ENCODE results near the gene LGI2.
"Not testable (repeated sequence)": the region's sequence is repeated elsewhere in the genome, so short reads cannot be mapped to it uniquely, and the experiment has no call there.

Gene LGI2

DNA sequence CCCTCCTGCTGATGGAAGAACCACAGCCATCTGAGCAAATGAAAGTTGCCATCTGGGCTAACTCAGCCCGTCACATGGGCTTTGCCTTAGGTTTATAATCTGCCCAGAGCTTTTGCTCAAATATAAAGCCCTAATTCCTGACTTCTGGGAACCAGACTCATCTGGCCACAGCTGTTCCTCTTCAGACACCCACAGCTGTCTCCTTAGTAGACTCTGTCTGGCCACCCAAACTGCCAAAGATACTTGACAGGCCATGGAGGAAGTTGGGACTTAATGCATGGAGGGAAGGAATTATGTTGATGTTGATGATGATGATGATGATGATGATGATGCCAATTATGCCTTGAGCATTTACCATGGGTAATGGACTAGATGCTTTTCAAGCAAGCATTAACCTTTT lies 8.0 kb downstream of the LGI2 start:
- Histone ChIP-seq H3K27me3 (replicated peaks; ENCODE audit: control insufficient read depth, insufficient read depth, low read length) (no peaks in the 10 kb centered on the region; the same call in none of the 2 replicates), H3K36me3 (ENCODE audit: control insufficient read depth, insufficient read depth, low read length) (no peaks in the 10 kb centered on the region), H3K4me3 (replicated peaks; ENCODE audit: low read depth, low read length) (no peak overlapping the region)
- no peak for TF ChIP-seq CTCF (IDR thresholded peaks at IDR 0.05; ENCODE audit: insufficient read depth, low read length, poor library complexity, severe bottlenecking)
- DNase-seq (ENCODE audit: extremely low read depth, insufficient read length): no peak

DNA sequence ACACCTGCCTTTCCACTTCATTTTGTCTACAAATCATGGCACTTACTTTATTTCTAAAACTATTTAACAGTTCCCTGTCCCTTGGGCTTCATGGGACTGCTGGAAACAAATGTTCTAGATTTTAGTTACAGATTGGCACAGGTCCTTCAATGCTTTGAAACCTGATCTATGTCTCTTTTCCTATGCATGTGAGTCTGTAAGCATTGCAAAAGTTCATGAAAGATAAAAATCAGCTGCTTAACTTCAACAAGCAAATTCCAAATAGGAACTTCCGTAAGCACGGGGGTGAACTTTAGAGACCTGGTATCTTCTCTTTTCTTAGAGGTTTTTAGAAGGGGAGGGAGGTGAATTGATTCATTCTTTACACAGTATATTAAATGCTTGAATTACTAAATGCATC lies 9.5 kb downstream of the LGI2 start:
- H3K4me3 ChIP-seq (replicated peaks; ENCODE audit: low read depth, low read length): no peak overlapping the region
- no peak for DNase-seq (ENCODE audit: extremely low read depth, insufficient read length)
- H3K27me3 ChIP-seq (replicated peaks; ENCODE audit: control insufficient read depth, insufficient read depth, low read length): no peaks in the 10 kb centered on the region; the same call in 1 of the 2 replicates
- TF ChIP-seq CTCF (IDR thresholded peaks at IDR 0.05; ENCODE audit: insufficient read depth, low read length, poor library complexity, severe bottlenecking): no peak
- no peaks in the 10 kb centered on the region for H3K36me3 ChIP-seq (ENCODE audit: control insufficient read depth, insufficient read depth, low read length)

- Histone ChIP-seq H3K36me3 (ENCODE audit: control insufficient read depth, insufficient read depth, low read length) (no peaks in the 10 kb centered on the region), H3K27me3 (replicated peaks; ENCODE audit: control insufficient read depth, insufficient read depth, low read length) (no peaks in the 10 kb centered on the region; the same call in 1 of the 2 replicates), H3K4me3 (replicated peaks; ENCODE audit: low read depth, low read length) (no peak overlapping the region)
- DNase-seq (ENCODE audit: extremely low read depth, insufficient read length): no peak
- no peak for TF ChIP-seq CTCF (IDR thresholded peaks at IDR 0.05; ENCODE audit: insufficient read depth, low read length, poor library complexity, severe bottlenecking)
Observed at GRCh38 chr4:25020236-25020635, 10.5 kb downstream of the LGI2 start.

DNA sequence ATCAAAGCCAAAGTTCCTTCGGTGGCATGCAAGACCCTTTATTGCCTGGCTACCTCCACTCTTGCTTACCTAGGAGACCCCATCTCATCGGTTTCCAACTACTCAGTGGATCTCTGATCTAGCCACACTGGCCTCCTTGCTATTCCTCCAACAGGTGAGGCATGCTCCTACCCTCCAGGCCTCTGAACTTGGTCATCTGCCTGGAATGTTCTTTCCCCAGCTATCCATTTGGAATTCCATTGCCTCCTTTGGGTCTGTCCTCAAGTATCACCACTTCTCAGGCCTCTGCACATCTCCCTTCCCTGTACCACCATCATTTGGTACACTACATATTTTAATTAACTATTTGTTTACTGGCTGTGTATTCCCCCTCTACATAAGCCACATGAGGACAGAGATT lies 11.2 kb downstream of the LGI2 start:
- TF ChIP-seq CTCF (IDR thresholded peaks at IDR 0.05; ENCODE audit: insufficient read depth, low read length, poor library complexity, severe bottlenecking): no peak
- H3K27me3 ChIP-seq (replicated peaks; ENCODE audit: control insufficient read depth, insufficient read depth, low read length): no peaks in the 10 kb centered on the region; the same call in 1 of the 2 replicates
- no peaks in the 10 kb centered on the region for H3K36me3 ChIP-seq (ENCODE audit: control insufficient read depth, insufficient read depth, low read length)
- H3K4me3 ChIP-seq (replicated peaks; ENCODE audit: low read depth, low read length): no peak overlapping the region
- no peak for DNase-seq (ENCODE audit: extremely low read depth, insufficient read length)

DNA sequence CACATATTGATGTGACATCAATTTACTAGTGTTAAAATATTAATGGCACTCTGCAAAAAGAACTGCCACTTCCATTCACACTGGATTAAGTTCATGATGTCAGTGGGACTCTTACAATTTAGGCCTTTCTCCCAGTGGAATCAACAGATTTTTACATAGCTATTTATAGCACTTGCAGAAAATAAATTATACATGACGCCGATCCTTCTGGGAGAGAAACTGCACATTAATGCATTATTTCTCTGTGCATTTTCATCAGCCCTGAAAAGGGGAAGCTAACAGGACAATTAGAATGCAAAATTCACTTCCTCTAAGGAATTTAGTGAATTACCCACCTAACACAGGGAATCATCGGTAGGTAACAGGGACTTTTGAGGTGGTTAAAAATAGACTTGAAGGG lies 15.7 kb downstream of the LGI2 start:
- no peak overlapping the region for H3K4me3 ChIP-seq (replicated peaks; ENCODE audit: low read depth, low read length)
- H3K27me3 ChIP-seq (replicated peaks; ENCODE audit: control insufficient read depth, insufficient read depth, low read length): no peaks in the 10 kb centered on the region; the same call in 1 of the 2 replicates
- TF ChIP-seq CTCF (IDR thresholded peaks at IDR 0.05; ENCODE audit: insufficient read depth, low read length, poor library complexity, severe bottlenecking): no peak
- no peaks in the 10 kb centered on the region for H3K36me3 ChIP-seq (ENCODE audit: control insufficient read depth, insufficient read depth, low read length)
- DNase-seq (ENCODE audit: extremely low read depth, insufficient read length): no peak

DNA sequence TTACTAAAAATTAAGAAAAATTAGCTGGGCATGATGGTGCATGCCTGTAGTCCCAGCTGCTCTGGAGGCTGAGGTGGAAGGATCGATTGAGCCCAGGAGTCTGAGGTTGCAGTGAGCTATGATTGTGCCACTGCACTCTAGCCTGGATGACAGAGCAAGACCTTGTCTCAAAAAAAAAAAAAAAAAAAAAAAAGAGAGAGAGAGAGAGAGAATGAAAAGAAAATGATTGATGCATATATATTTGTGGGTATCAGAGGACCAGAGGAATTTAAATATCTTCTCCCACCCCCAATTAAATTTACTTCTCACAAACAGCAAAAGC lies 16.1 kb downstream of the LGI2 start:
- H3K36me3 ChIP-seq (ENCODE audit: control insufficient read depth, insufficient read depth, low read length); DNase-seq (ENCODE audit: extremely low read depth, insufficient read length); H3K27me3 ChIP-seq (replicated peaks; ENCODE audit: control insufficient read depth, insufficient read depth, low read length); H3K4me3 ChIP-seq (replicated peaks; ENCODE audit: low read depth, low read length): not testable (repeated sequence)

Measured in GM06990 (cell line).